ENCODE data around the gene PKIG. TPM values are rescaled to one million over a fixed set of nuclear protein-coding genes. Genes with fewer than 3 reads are reported as not detected.

Gene PKIG
- total RNA-seq, 1 donor from 2014 or later = 29.3 TPM

DNA sequence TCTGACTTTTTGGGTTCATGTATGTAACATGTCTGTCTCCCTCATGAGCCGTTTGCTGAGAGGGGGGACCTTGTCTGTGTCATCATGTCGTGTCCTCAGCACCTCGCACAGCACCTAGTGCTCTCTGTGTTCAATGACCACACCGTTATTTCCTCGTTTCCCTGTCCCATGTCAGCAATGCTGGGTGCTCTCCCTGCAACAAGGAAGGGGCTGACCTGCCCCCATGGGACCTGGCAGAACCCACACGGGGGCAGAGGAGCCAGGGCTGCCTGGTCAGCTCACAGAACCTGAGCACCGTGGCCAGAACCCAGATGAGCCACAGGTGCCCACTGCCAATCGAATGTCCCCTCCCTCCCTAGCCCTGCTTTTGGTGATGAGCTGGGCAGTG lies 61.8 kb downstream of the PKIG start:
- TF ChIP-seq, protein P1, sequence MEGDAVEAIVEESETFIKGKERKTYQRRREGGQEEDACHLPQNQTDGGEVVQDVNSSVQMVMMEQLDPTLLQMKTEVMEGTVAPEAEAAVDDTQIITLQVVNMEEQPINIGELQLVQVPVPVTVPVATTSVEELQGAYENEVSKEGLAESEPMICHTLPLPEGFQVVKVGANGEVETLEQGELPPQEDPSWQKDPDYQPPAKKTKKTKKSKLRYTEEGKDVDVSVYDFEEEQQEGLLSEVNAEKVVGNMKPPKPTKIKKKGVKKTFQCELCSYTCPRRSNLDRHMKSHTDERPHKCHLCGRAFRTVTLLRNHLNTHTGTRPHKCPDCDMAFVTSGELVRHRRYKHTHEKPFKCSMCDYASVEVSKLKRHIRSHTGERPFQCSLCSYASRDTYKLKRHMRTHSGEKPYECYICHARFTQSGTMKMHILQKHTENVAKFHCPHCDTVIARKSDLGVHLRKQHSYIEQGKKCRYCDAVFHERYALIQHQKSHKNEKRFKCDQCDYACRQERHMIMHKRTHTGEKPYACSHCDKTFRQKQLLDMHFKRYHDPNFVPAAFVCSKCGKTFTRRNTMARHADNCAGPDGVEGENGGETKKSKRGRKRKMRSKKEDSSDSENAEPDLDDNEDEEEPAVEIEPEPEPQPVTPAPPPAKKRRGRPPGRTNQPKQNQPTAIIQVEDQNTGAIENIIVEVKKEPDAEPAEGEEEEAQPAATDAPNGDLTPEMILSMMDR (IDR thresholded peaks at IDR 0.05) = no peak
- H3K27ac Mint-ChIP-seq (ENCODE audit: unreplicated experiment) = peak overlapping the region; percentile 85
- peaks cover 1% of the 10 kb centered on the region for H3K36me3 Mint-ChIP-seq (ENCODE audit: low read depth)
- no peaks in the 10 kb centered on the region for H3K27me3 Mint-ChIP-seq (ENCODE audit: low read depth)
- DNase-seq (ENCODE audit: low spot score) = no peak
- no peak overlapping the region for H3K4me3 Mint-ChIP-seq (ENCODE audit: unreplicated experiment)
- peaks cover 47% of the 10 kb centered on the region for H3K4me1 Mint-ChIP-seq (ENCODE audit: low read depth)
- H3K9me3 Mint-ChIP-seq (ENCODE audit: low read depth) = peaks cover 3% of the 10 kb centered on the region

DNA sequence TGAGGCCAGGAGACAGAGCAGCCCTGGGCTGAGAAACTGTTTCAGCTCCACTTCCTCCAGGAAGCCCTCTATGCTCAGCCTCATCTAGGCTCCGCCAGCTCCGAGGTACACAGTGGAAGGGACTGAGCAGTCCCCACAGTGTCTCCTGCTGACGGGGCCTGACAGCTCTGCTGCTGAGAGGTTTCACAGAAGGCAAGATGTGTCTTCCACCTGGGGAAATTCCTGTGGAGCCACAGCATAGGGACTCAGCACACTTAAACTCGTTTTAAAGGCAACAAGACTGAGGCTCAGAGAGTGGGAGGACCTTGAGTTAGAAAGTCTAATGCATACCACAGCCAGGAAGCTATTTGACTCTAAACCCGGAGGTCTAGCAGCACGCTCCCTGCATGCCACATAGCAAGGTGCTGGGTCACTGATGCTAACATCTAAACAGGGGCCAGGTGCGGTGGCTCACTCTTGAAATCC lies 62.3 kb downstream of the PKIG start:
- TF ChIP-seq, protein P1 (IDR thresholded peaks at IDR 0.05) = no peak
- peaks cover 3% of the 10 kb centered on the region for H3K9me3 Mint-ChIP-seq (ENCODE audit: low read depth)
- H3K36me3 Mint-ChIP-seq (ENCODE audit: low read depth) = peaks cover 1% of the 10 kb centered on the region
- H3K4me3 Mint-ChIP-seq (ENCODE audit: unreplicated experiment) = no peak overlapping the region
- no peaks in the 10 kb centered on the region for H3K27me3 Mint-ChIP-seq (ENCODE audit: low read depth)
- H3K4me1 Mint-ChIP-seq (ENCODE audit: low read depth) = peaks cover 47% of the 10 kb centered on the region
- H3K27ac Mint-ChIP-seq (ENCODE audit: unreplicated experiment) = no peak overlapping the region
- DNase-seq (ENCODE audit: low spot score) = no peak

DNA sequence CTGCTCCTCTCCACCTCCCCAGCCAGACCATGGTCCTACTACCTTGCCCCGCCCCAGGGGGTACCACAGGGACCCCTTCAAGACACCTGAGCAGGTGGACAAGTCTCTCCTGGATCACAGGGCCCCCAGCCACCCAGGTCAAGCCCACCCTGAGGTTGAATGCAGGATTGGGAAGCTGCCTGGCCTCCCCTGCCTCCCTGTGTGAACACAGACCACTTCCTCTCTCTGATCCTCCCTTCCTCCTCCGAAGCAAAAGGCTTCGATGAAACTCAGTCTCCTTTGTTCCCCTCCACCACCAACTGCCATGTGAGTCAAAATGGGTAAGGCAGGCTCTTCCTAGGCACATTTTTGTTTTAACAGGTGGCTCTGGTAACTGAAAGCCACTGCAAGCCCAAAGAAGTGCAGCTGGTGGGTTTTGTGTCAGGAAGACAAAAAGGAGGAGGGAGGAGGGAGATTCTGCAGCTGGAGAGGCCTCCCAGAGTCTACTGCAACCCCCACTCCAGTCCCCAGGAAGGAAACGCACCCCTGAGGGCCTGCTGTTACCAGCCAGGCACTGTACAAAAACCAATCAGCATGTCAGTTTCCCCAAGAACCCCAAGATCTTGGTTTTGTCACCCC lies 63.8 kb downstream of the PKIG start:
- H3K27ac Mint-ChIP-seq (ENCODE audit: unreplicated experiment) = peak overlapping the region; percentile 68
- no peaks in the 10 kb centered on the region for H3K36me3 Mint-ChIP-seq (ENCODE audit: low read depth)
- peaks cover 58% of the 10 kb centered on the region for H3K4me1 Mint-ChIP-seq (ENCODE audit: low read depth)
- H3K4me3 Mint-ChIP-seq (ENCODE audit: unreplicated experiment) = no peak overlapping the region
- no peaks in the 10 kb centered on the region for H3K9me3 Mint-ChIP-seq (ENCODE audit: low read depth)
- no peak for DNase-seq (ENCODE audit: low spot score)
- no peaks in the 10 kb centered on the region for H3K27me3 Mint-ChIP-seq (ENCODE audit: low read depth)
- TF ChIP-seq, protein P1 (IDR thresholded peaks at IDR 0.05) = no peak

DNA sequence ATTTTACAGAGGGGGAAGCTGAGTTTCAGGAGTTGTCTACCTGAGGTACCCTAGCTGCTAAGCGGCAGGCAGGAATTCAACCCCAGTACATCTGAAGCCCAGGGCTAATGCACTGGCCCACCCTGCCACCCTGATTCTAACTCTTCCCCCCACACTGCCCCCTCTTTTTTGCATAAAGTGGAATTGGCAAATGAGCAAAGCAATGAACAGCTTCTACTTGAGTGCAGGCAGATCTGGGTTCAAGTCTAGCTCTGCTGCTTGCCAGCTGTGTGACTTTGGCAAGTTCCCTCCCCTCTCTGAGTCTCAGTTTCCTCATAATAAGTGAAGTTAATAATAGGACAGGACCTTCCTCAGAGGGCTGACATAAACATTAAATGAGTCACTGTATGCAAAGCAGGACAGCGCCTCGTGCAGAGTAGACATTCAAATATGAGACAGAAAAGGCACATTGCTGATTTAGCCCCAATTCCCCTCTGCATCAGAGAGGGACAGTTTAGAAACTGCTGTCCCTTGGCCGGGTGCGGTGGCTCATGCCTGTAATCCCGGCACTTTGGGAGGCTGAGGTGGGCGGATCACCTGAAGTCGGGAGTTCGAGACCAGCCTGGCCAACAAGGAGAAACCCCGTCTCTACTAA lies 64.4 kb downstream of the PKIG start:
- Mint-ChIP-seq H3K36me3 (ENCODE audit: low read depth) (no peaks in the 10 kb centered on the region), H3K4me1 (ENCODE audit: low read depth) (peaks cover 54% of the 10 kb centered on the region), H3K4me3 (ENCODE audit: unreplicated experiment) (no peak overlapping the region), H3K27me3 (ENCODE audit: low read depth) (no peaks in the 10 kb centered on the region), H3K27ac (ENCODE audit: unreplicated experiment) (peak overlapping the region; percentile 78), H3K9me3 (ENCODE audit: low read depth) (no peaks in the 10 kb centered on the region)
- TF ChIP-seq, protein P1 (IDR thresholded peaks at IDR 0.05) = no peak
- no peak for DNase-seq (ENCODE audit: low spot score)

DNA sequence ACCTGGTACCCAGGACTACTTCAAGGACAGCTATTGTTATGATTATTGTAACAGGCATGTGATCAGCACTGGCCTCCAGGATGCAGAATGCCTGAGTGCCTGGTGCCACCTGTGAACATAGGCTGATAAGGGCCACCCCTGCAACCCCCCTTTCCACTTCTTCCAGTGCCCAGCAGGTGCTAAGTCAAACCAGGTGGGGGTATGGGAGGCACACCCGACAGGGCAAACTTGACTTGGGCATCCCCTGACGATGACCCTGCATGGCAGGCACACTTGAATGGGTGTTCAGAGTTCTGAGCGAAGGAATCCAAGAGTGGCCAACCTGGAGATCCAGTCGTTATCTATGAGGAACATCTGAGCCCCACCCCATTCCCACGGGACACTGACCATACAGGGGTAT lies 65.7 kb downstream of the PKIG start:
- Mint-ChIP-seq H3K9me3 (ENCODE audit: low read depth) (no peaks in the 10 kb centered on the region), H3K27me3 (ENCODE audit: low read depth) (peaks cover 2% of the 10 kb centered on the region), H3K4me3 (ENCODE audit: unreplicated experiment) (no peak overlapping the region), H3K36me3 (ENCODE audit: low read depth) (no peaks in the 10 kb centered on the region), H3K27ac (ENCODE audit: unreplicated experiment) (no peak overlapping the region), H3K4me1 (ENCODE audit: low read depth) (peaks cover 51% of the 10 kb centered on the region)
- no peak for DNase-seq (ENCODE audit: low spot score)
- TF ChIP-seq, protein P1 (IDR thresholded peaks at IDR 0.05) = no peak

Data from chondrocyte (in vitro differentiated cells).